Central memory CD4-positive, alpha-beta T cell (primary cell): Measurements from ENCODE around the gene OR2M3.
A peak's percentile ranks its signal among the peaks of the same experiment; 100 is the strongest.
"Not testable (repeated sequence)": the region's sequence is repeated elsewhere in the genome, so short reads cannot be mapped to it uniquely, and the experiment has no call there.

Experiments
- DNase-seq: peaks from one replicate; pipeline ENCODE4 v3.0.0; 2022
- total RNA-seq, 3 experiments: gene quantifications; one replicate each; lab custom pipeline; 2026; lab: John Stamatoyannopoulos, UW

The OR2M3 gene
- total RNA-seq, result 0 reads per million in 3 experiments

DNA sequence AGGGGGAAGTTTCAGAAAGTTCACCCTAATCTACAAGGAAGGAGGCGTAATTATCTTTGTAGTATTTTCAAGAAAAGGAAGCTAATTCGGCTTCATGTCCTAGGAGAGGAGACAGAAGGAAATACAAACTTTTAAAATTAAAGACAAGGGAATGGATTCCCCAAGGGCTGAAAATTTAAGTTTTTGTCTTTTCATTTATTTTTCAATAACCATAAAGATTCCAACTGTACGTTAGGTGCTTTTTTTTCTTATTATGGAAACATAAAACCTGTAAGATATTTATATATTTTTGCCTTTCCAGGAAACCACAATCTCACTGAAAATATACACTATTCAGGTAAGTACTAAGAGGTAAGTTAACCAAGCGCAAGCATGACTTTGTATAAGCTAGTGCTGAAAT is at the start of gene OR2M3:
OR2M3 (plus strand) TSS at position 301 of the 400 bp plus-strand sequence. CDS start 5,803 bp downstream, outside the sequence.
- no peak for DNase-seq

GRCh38 chr1:248152056-248152827 is 44.8 kb upstream of the OR2M3 start:
- DNase-seq, result no peak

DNA sequence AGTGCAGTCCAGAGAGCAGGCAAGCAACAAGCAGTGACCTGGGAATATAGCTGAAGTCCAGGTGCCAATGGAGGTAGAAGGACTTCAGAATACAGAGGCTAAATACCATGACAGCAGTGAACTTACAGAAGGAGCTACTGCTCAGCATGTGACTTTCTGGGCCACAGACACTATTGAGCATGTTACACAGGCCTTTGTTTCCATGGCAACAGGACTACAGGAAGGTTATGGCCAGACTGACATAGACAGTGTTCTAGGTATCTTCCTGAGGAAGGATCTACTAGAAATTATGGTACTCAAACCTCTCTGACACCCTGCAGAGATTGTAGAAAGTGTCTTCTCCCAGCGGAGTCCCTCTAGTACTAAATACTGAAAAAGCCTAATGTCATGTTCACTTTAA is 41.1 kb upstream of the OR2M3 start:
- no peak for DNase-seq

DNA sequence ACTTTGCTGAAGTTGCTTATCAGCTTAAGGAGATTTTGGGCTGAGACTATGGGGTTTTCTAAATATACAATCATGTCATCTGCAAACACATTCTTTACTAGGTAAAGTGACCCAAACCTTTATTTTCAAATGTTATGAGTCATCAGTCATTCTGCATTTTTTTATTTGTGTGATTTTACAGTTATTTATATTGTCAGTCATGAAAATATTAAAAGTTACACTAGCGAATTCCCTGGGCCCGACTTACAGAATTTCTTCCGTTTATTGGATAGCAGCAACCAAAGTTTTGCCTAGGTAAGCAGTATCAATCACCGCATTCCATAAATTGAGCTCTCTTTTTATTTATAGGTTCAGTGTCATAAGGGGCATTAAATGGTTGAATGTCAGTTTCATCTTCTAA is 38.3 kb upstream of the OR2M3 start:
- no peak for DNase-seq

DNA sequence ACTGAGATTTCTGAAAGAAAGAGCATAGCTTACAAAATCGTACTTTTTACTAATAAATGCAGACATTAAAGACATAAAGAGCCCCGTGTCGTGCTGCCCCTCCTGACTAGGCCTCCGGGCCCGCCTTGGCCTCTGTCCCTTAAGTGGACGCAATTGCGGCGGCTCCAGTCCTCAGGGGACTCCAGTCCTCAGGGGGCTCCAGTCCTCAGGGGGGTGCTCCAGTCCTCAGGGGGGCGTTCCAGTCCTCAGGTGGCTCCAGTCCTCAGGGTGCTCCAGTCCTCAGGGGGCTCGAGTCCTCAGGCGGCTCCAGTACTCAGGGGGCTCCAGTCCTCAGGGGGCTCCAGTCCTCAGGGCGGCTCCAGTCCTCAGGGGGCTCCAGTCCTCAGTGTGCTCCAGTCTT is 33.0 kb upstream of the OR2M3 start:
- DNase-seq, result no peak

DNA sequence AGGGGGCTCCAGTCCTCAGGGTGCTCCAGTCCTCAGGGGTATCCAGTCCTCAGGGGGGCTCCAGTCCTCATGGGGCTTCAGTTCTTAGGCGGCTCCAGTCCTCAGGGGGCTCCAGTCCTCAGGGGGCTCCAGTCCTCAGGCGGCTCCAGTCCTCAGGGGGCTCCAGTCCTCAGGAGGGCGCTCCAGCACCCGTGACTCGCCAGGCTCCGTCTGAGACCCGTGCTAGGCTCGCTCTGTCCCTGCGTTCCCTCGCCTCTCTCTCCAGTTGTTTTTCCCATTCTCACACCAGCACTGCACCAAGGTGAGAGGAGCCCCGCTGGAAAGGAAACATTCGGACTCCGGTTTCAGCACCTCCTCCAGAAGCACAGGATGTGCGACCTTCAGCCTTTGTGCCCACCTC is 31.9 kb upstream of the OR2M3 start:
- no peak for DNase-seq

DNA sequence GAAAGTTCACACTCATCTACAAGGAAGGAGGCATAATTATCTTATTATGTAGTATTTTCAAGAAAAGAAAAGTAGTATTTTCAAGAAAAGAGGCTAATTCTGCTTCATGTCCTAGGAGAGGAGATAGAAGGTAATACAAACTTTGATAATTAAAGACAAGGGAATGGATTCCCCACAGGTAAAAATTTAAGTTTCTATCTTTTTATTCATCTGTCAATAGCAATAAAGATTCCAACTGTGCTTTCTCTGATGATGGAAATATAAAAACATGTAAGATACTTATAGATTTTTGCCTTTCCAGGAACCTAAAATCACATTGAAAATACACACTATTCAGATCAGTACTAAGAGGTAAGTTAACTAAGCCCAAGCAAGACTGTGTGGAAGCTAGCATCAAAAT is 22.5 kb upstream of the OR2M3 start, which contains the start of gene OR2M2:
OR2M2 (plus strand) TSS at position 301 of the 400 bp plus-strand sequence. CDS start 5,165 bp downstream, outside the sequence.
- no peak for DNase-seq

DNA sequence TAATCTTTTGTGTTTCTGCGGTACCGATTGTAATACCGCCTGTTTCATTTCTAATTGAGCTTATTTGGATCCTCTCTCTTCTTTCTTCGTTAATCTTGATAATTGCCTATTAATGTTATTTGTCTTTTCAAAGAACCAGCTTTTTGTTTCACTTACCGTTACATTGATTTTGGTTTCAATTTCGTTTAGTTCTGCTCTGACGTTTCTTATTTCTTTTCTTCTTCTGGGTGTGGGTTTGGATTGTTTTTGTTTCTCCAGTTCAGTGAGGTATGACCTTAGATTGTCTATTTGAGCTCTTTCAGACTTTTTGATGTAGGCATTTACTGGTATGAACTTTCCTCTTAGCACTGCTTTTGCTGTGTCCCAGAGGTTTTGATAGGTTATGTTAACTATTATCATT is 13.1 kb upstream of the OR2M3 start:
- DNase-seq, result no peak

- no peak for DNase-seq
These were observed 9.7 kb upstream of the OR2M3 start for GRCh38 chr1:248187363-248187762.

GRCh38 chr1:248189026-248189425 is 8.0 kb upstream of the OR2M3 start:
- DNase-seq, result no peak

DNA sequence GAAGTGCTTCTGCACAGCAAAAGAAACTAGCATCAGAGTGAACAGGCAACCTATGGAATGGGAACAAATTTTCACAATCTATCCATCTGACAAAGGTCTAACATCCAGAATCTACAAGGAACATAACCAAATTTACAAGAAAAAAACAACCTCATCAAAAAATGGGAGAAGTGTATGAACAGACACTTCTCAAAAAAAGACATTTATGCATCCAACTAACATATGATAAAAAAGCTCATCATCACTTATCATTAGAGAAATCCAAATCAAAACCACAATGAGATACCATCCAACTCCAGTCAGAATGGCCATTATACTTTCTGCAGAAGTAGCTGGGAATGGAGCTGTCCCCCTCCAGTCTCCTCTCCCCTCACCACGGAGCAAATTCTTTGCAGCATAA is 2.9 kb upstream of the OR2M3 start:
- no peak for DNase-seq

GRCh38 chr1:248215880-248216279 is 18.8 kb downstream of the OR2M3 start:
- DNase-seq, result no peak

- no peak for DNase-seq
These were observed 28.5 kb downstream of the OR2M3 start for GRCh38 chr1:248225537-248225936.

DNA sequence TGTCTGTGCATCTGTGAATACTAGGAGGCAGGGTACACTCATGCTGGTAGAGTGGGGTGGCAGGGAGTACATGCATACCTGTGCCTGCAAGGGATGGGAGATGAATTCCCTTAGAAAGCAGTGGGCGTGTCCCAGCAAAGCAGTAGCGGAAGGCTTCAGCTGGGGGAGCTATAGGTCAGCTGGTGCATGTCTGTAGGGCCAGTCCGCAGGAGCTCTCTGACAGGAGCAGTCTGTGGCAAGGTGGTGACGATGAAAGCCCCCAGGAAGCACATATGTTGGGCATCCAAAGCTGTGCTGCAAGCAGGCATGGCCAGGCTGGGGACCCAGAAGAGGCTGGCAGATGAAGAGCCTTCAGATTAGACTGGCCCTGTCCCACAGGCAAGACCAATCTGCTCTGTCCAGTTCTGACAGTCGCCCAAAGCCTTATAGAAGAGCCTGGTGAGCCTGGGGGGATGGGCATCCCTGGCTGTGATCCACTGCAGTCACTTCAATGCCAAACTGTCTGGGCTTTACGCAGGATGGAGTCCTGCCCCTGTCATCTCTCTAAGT is 32.4 kb downstream of the OR2M3 start:
- no peak for DNase-seq

DNA sequence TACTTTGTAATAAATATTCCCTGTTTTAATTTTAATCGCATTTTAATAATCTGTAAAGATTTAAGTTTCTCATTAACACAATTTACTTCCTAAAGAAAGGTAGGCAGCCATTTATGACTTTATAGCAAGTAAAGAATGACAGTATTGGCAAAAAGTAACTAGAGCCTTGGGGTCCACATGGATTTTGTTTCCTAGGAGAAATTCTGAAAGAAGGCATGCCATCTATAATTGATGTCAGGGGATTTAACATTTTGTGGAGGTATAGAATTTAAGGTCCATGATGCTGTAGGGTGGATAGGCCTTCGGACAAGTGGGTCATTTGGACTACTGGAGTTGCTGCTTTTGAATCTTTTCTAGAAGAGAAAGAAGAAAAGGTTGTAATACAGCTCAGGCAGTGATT is 34.1 kb downstream of the OR2M3 start, which contains the start of gene OR2M4:
OR2M4 (plus strand) TSS at position 301 of the 400 bp plus-strand sequence. CDS start 7,512 bp downstream, outside the sequence.
- no peak for DNase-seq

DNA sequence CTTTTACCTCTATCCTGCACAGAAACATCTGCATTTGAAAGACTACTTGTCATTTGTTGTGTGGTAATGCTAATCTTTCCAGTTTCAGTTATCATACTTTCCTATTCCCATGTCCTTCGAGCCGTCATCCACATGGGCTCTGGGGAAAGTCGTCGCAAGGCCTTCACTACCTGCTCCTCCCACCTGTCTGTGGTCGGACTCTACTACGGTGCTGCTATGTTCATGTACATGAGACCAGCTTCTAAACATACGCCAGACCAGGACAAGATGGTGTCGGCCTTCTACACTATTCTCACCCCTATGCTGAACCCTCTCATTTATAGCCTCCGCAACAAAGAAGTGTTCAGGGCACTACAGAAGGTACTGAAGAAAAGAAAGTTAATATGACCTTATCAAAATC is 42.4 kb downstream of the OR2M3 start:
- DNase-seq, result no peak

GRCh38 chr1:248243204-248243603 is 46.1 kb downstream of the OR2M3 start:
- DNase-seq, result peak; percentile 4

DNA sequence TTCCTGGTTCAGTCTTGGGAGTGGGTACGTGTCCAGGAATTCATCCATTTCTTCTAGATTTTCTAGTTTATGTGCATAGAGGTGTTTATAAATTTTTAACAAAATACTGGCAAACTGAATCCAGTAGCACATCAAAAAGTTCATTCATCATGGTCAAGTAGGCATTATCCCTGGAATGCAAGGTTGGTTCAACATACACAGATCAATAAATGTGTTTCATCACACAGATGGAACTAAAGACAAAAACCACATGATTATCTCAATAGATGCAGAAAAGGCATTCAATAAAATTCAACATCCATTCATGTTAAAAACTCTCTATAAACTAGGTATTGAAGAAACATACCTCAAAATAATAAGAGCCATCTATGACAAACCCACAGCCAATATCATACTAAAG is 62.2 kb downstream of the OR2M3 start:
- DNase-seq, result not testable (repeated sequence)
